T-cell (primary cell): Measurements from ENCODE around the gene KCTD10. TPM values are rescaled to one million over a fixed set of nuclear protein-coding genes. Genes with fewer than 3 reads are reported as not detected.

ENCODE experiments used
- ATAC-seq, 4 experiments: fragments of 200-7000 bp in 3 of 4; fragments of 150-1000 bp in 1 of 4; cut with Tn5 transposase; replicated peaks in 1 of 4; 1 replicate in 3 of 4; 2 replicates in 1 of 4; pipeline ENCODE4 v1.10.0; 2021; ENCODE audit warnings: moderate library complexity in 3 of 4, mild to moderate bottlenecking in 2 of 4, moderate number of reproducible peaks in 1 of 4
- CTCF ChIA-PET, 2 donors: fragments of 300-600 bp; sonication (Branson Sonifier 250); formaldehyde crosslinking; loops; one replicate each; lab custom pipeline; 2022; ENCODE audit warnings: antibody characterized with exemption in 2 of 2; lab: Charles Lee
- POLR2A ChIA-PET, 2 donors: fragments of 300-600 bp; sonication (Branson Sonifier 250); formaldehyde crosslinking; loops; one replicate each; lab custom pipeline; 2022; ENCODE audit warnings: antibody characterized with exemption in 2 of 2; lab: Charles Lee
- DNase-seq, 35 experiments: peaks; one replicate each; pipeline versions ENCODE4 v3.0.0 to v3.0.0-alpha.2; 2013 to 2023
- H3K27ac ChIP-seq: one replicate; pipeline ENCODE4 v1.5.1; 2013; ENCODE audit warnings: low read length
- H3K27me3 ChIP-seq, 2 experiments: replicated peaks in 1 of 2; 1 replicate in 1 of 2; 2 replicates in 1 of 2; pipeline versions ENCODE4 v1.6.1 to v1.7.0; 2013; ENCODE audit warnings: low read length in 1 of 2, mixed read lengths in 1 of 2; ENCODE audit not compliant: control insufficient read depth in 2 of 2, insufficient read depth in 2 of 2; ENCODE audit errors: extremely low read depth in 1 of 2
- H3K36me3 ChIP-seq, 2 donors: 1 replicate in 1 of 2; 2 replicates in 1 of 2; pipeline versions ENCODE4 v1.6.1 to v1.7.0; 2013; ENCODE audit warnings: low read length in 1 of 2; ENCODE audit not compliant: control insufficient read depth in 2 of 2, insufficient read depth in 1 of 2; ENCODE audit errors: extremely low read depth in 1 of 2
- H3K4me1 ChIP-seq, 2 experiments: 1 replicate in 1 of 2; 2 replicates in 1 of 2; pipeline versions ENCODE4 v1.6.1 to v1.7.0; 2013; ENCODE audit warnings: low read length in 2 of 2, mixed read lengths in 1 of 2; ENCODE audit not compliant: insufficient read depth in 2 of 2, control insufficient read depth in 1 of 2; ENCODE audit errors: extremely low read depth in 1 of 2
- H3K4me3 ChIP-seq, 2 donors: 1 replicate in 1 of 2; 2 replicates in 1 of 2; pipeline versions ENCODE4 v1.5.1 to v1.7.0; 2013; ENCODE audit warnings: mild to moderate bottlenecking in 2 of 2, low read length in 1 of 2, moderate library complexity in 1 of 2; ENCODE audit not compliant: control insufficient read depth in 1 of 2; ENCODE audit errors: extremely low read depth in 1 of 2
- H3K9me3 ChIP-seq: 2 replicates; pipeline ENCODE4 v1.7.0; 2013
- H3K27ac Mint-ChIP-seq, 2 donors: one replicate each; pipeline ENCODE4 v1.8.0; 2020 to 2021; ENCODE audit warnings: mild to moderate bottlenecking in 2 of 2, mixed read lengths in 2 of 2
- H3K27me3 Mint-ChIP-seq, 2 donors: one replicate each; pipeline ENCODE4 v1.8.0; 2021 to 2022; ENCODE audit warnings: mixed read lengths in 2 of 2
- H3K36me3 Mint-ChIP-seq: one replicate; pipeline ENCODE4 v1.8.0; 2021; ENCODE audit warnings: mixed read lengths
- H3K4me1 Mint-ChIP-seq, 3 donors: one replicate each; pipeline ENCODE4 v1.8.0; 2020 to 2022; ENCODE audit warnings: mixed read lengths in 3 of 3, mild to moderate bottlenecking in 1 of 3
- H3K4me3 Mint-ChIP-seq, 3 donors: one replicate each; pipeline ENCODE4 v1.8.0; 2020 to 2022; ENCODE audit warnings: mild to moderate bottlenecking in 3 of 3, mixed read lengths in 3 of 3, moderate library complexity in 3 of 3
- H3K9me3 Mint-ChIP-seq, 3 donors: one replicate each; pipeline ENCODE4 v1.8.0; 2020 to 2022; ENCODE audit warnings: mixed read lengths in 3 of 3
- WGBS: methylation state at CpG from one replicate; pipeline ENCODE4 v1.1.5; 2013; ENCODE audit warnings: missing lambda C conversion rate; ENCODE audit not compliant: insufficient coverage; 5-methylcytosine and 5-hydroxymethylcytosine counted together
- total RNA-seq, 35 experiments: library from RNA in 6 of 35; stranded (reverse) in 6 of 35; fragments of 120-200 nt in 1 of 35; gene quantifications; one replicate each; pipeline versions ENCODE4 v1.2.1 to v1.2.4 and lab custom pipeline; 2013 to 2026

The KCTD10 gene
- total RNA-seq, 5 donors from 2014 or later (not counting 1 experiment from before 2014, with no cell fraction given) = 28.1 to 30.8 (median 28.6) TPM

GRCh38 chr12:109493090-109493489, 16.0 kb upstream of the KCTD10 start:
- peaks cover 66% of the 10 kb centered on the region for H3K36me3 Mint-ChIP-seq
- H3K4me1 Mint-ChIP-seq = no peaks in the 10 kb centered on the region
- Histone ChIP-seq H3K27me3 (no peaks in the 10 kb centered on the region), H3K4me1 (no peaks in the 10 kb centered on the region), H3K36me3 (peaks cover 15 to 63% of the 10 kb centered on the region in 2 donors), H3K9me3 (no peaks in the 10 kb centered on the region), H3K4me3 (no peak overlapping the region), H3K27ac (no peak overlapping the region)
- no peaks in the 10 kb centered on the region for H3K9me3 Mint-ChIP-seq
- ATAC-seq (no peak), DNase-seq (no peak)
- CTCF ChIA-PET = interaction anchor here in 1 of 2 donors (0.5 kb wide), 1 partner anchor 279 kb away, joined by 4 read pairs; no protein-coding TSS in a partner anchor
- H3K27me3 Mint-ChIP-seq = no peaks in the 10 kb centered on the region
- no peak overlapping the region for H3K27ac Mint-ChIP-seq
- POLR2A ChIA-PET = no interaction called here
- H3K4me3 Mint-ChIP-seq = no peak overlapping the region

- H3K36me3 Mint-ChIP-seq = peaks cover 67% of the 10 kb centered on the region
- H3K36me3 ChIP-seq = peaks cover 12 to 63% of the 10 kb centered on the region in 2 donors
These were observed 15.3 kb upstream of the KCTD10 start for GRCh38 chr12:109492371-109492770.

GRCh38 chr12:109491671-109492070, 14.6 kb upstream of the KCTD10 start:
- peaks cover 72% of the 10 kb centered on the region for H3K36me3 Mint-ChIP-seq
- WGBS = 100% methylated on average over 2 of the region's 4 CpGs
- H3K9me3 Mint-ChIP-seq = no peaks in the 10 kb centered on the region
- Histone ChIP-seq H3K9me3 (no peaks in the 10 kb centered on the region), H3K27me3 (no peaks in the 10 kb centered on the region), H3K36me3 (peaks cover 15 to 69% of the 10 kb centered on the region in 2 donors), H3K27ac (no peak overlapping the region), H3K4me3 (no peak overlapping the region), H3K4me1 (no peaks in the 10 kb centered on the region)
- H3K4me3 Mint-ChIP-seq = no peak overlapping the region
- no peak for ATAC-seq
- ChIA-PET CTCF (no interaction called here), POLR2A (no interaction called here)
- H3K27me3 Mint-ChIP-seq = no peaks in the 10 kb centered on the region
- DNase-seq = no peak
- H3K27ac Mint-ChIP-seq = no peak overlapping the region
- H3K4me1 Mint-ChIP-seq = no peaks in the 10 kb centered on the region

More at GRCh38 chr12:109492371-109492770, 15.3 kb upstream of the KCTD10 start:
- ATAC-seq (no peak), DNase-seq (no peak)
- H3K27ac Mint-ChIP-seq = no peak overlapping the region
- H3K4me1 ChIP-seq = no peaks in the 10 kb centered on the region
- H3K4me3 ChIP-seq = no peak overlapping the region
- no peaks in the 10 kb centered on the region for H3K9me3 Mint-ChIP-seq
- no peak overlapping the region for H3K27ac ChIP-seq
- ChIA-PET POLR2A (no interaction called here), CTCF (no interaction called here)
- H3K9me3 ChIP-seq = no peaks in the 10 kb centered on the region
- H3K4me3 Mint-ChIP-seq = no peak overlapping the region
- no peaks in the 10 kb centered on the region for H3K4me1 Mint-ChIP-seq
- WGBS = 96% methylated on average over 3 of the region's 5 CpGs
- H3K27me3 ChIP-seq = no peaks in the 10 kb centered on the region
- H3K27me3 Mint-ChIP-seq = no peaks in the 10 kb centered on the region

- Histone ChIP-seq H3K27ac (no peak overlapping the region), H3K36me3 (peaks cover 18 to 83% of the 10 kb centered on the region in 2 donors), H3K9me3 (no peaks in the 10 kb centered on the region), H3K27me3 (no peaks in the 10 kb centered on the region), H3K4me1 (no peaks in the 10 kb centered on the region), H3K4me3 (no peak overlapping the region)
- ATAC-seq = no peak
- Mint-ChIP-seq H3K9me3 (no peaks in the 10 kb centered on the region), H3K27me3 (no peaks in the 10 kb centered on the region), H3K36me3 (peaks cover 69% of the 10 kb centered on the region), H3K4me3 (no peak overlapping the region), H3K27ac (no peak overlapping the region), H3K4me1 (no peaks in the 10 kb centered on the region)
- no peak for DNase-seq
- no CpG with 5 or more reads among the region's 1 CpG for WGBS
- POLR2A ChIA-PET = interaction anchor here in 1 of 2 donors (1.3 kb wide), 1 partner anchor 13 kb away, joined by 7 read pairs; the partner anchor contains the start of genes KCTD10 and UBE3B
- CTCF ChIA-PET = interaction anchor here in 1 of 2 donors (0.7 kb wide), 1 partner anchor 100 kb away, joined by 3 read pairs; no protein-coding TSS in a partner anchor
These were observed 13.0 kb upstream of the KCTD10 start for GRCh38 chr12:109489955-109490565.

GRCh38 chr12:109489016-109489954, 12.2 kb upstream of the KCTD10 start:
- WGBS = 94% methylated on average over 10 of the region's 14 CpGs
- Histone ChIP-seq H3K9me3 (no peaks in the 10 kb centered on the region), H3K36me3 (peaks cover 20 to 87% of the 10 kb centered on the region in 2 donors), H3K27ac (no peak overlapping the region), H3K4me3 (no peak overlapping the region), H3K4me1 (no peaks in the 10 kb centered on the region), H3K27me3 (no peaks in the 10 kb centered on the region)
- Mint-ChIP-seq H3K4me1 (no peaks in the 10 kb centered on the region), H3K27me3 (no peaks in the 10 kb centered on the region), H3K4me3 (no peak overlapping the region), H3K36me3 (peaks cover 68% of the 10 kb centered on the region), H3K27ac (no peak overlapping the region), H3K9me3 (no peaks in the 10 kb centered on the region)
- DNase-seq = no peak
- ChIA-PET CTCF (no interaction called here), POLR2A (interaction anchor here in 1 of 2 donors (1.3 kb wide), 1 partner anchor 12 kb away, joined by 7 read pairs; the partner anchor contains the start of genes KCTD10 and UBE3B)
- no peak for ATAC-seq

GRCh38 chr12:109488051-109488665, 11.1 kb upstream of the KCTD10 start:
- Mint-ChIP-seq H3K9me3 (no peaks in the 10 kb centered on the region), H3K27me3 (no peaks in the 10 kb centered on the region), H3K4me3 (no peak overlapping the region), H3K27ac (no peak overlapping the region), H3K4me1 (no peaks in the 10 kb centered on the region), H3K36me3 (peaks cover 67% of the 10 kb centered on the region)
- ATAC-seq (no peak), DNase-seq (no peak)
- Histone ChIP-seq H3K36me3 (peaks cover 23 to 94% of the 10 kb centered on the region in 2 donors), H3K27me3 (no peaks in the 10 kb centered on the region), H3K4me3 (no peak overlapping the region), H3K4me1 (no peaks in the 10 kb centered on the region), H3K9me3 (no peaks in the 10 kb centered on the region), H3K27ac (no peak overlapping the region)
- CTCF ChIA-PET = no interaction called here
- POLR2A ChIA-PET = no interaction called here
- 95% methylated on average over 6 of the region's 7 CpGs for WGBS
